Measurements from ENCODE around the gene PLEKHJ1. TPM values are rescaled to one million over a fixed set of nuclear protein-coding genes. Genes with fewer than 3 reads are reported as not detected.

The PLEKHJ1 gene
- total and polyA plus RNA-seq, 4 donors: 64.4 to 76.4 (median 67.3) TPM

DNA sequence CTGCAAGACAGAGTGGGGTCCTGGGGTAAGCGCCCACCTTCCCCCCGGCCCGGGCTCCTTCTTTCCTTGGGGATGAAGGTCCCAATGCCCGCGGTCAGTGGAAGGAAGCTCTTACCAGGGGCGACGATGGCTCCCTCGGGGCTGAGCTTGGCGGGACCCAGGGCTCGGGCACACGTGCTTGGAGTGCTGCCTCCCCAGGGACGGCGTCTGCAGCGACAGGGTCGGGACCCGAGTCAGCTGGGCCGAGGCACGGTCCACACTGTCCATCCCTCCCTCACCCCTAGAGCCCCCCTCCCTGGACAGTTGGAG, 16.6 kb upstream of the PLEKHJ1 start:
- Histone ChIP-seq H3K4me1 (ENCODE audit: control insufficient read depth in 5 of 5, insufficient read depth in 5 of 5, low read length in 5 of 5) (peaks cover 0 to 33% (median 0%) of the 10 kb centered on the region in 5 donors), H3K36me3 (ENCODE audit: control insufficient read depth in 4 of 4, insufficient read depth in 4 of 4, low read length in 4 of 4) (peaks cover 0 to 11% (median 3%) of the 10 kb centered on the region in 4 donors), H3K27me3 (ENCODE audit: control insufficient read depth in 3 of 3, insufficient read depth in 3 of 3, low read length in 2 of 3) (peaks cover 4 to 34% (median 12%) of the 10 kb centered on the region in 3 donors), H3K9me3 (ENCODE audit: control insufficient read depth in 4 of 4, insufficient read depth in 3 of 4, low read length in 3 of 4) (peaks cover 0 to 3% (median 0%) of the 10 kb centered on the region in 4 donors), H3K27ac (ENCODE audit: low read depth in 1 of 2, low read length in 1 of 2) (no peak overlapping the region), H3K9ac (ENCODE audit: insufficient read depth in 1 of 2, low read length in 2 of 2) (no peak overlapping the region), H3K4me3 (no peak overlapping the region)
- ATAC-seq (ENCODE audit: insufficient read depth, low FRiP score) (no peak), DNase-seq (no peak)
- TF ChIP-seq, protein P1, sequence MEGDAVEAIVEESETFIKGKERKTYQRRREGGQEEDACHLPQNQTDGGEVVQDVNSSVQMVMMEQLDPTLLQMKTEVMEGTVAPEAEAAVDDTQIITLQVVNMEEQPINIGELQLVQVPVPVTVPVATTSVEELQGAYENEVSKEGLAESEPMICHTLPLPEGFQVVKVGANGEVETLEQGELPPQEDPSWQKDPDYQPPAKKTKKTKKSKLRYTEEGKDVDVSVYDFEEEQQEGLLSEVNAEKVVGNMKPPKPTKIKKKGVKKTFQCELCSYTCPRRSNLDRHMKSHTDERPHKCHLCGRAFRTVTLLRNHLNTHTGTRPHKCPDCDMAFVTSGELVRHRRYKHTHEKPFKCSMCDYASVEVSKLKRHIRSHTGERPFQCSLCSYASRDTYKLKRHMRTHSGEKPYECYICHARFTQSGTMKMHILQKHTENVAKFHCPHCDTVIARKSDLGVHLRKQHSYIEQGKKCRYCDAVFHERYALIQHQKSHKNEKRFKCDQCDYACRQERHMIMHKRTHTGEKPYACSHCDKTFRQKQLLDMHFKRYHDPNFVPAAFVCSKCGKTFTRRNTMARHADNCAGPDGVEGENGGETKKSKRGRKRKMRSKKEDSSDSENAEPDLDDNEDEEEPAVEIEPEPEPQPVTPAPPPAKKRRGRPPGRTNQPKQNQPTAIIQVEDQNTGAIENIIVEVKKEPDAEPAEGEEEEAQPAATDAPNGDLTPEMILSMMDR (IDR thresholded peaks at IDR 0.05; ENCODE audit: control extremely low read depth, extremely low read depth): no peak
- WGBS, 2 donors: 1 to 3% methylated on average over 15 to 18 of the region's 18 CpGs

DNA sequence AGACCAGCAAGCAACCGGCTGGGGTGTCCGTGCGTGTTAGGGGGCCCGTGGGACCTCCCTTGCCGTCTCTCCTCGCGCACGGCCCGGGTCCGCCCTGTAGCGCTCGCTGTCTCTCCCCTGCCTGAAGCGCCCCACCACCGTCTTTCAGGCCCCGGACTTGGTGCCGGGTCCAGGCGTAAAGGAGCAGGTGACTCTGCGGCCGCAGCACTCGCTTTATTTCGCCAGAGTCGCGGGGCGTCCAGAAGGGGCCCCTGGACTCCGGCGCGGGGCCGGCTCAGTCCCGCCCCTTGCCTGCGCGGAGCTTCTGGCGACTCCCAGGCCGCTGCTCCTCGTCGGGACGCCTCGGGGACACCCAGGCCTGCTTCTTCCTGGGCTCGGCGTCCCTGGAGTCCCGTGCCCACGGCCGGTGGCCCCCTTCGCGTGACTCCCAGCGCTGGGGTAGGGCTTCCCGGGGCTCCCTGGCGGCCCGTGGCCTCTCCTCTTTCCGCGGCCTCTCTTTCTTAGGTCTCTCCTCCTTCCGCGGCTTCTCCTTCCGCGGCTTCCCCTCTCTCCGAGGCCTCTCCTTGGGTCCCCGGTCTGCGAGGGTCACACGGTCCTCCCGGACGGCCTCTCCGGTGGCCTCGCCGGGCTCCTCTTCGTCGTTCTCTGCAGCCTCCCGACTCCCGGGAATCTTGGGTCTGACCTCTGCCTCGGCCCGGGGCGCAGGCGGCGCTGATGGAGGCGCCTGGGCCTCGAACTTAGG, 16.1 kb upstream of the PLEKHJ1 start:
- no peak overlapping the region for H3K27ac ChIP-seq (ENCODE audit: low read depth in 1 of 2, low read length in 1 of 2)
- DNase-seq (no peak), ATAC-seq (ENCODE audit: insufficient read depth, low FRiP score) (no peak)
- H3K4me1 ChIP-seq (ENCODE audit: control insufficient read depth in 5 of 5, insufficient read depth in 5 of 5, low read length in 5 of 5): peaks cover 0 to 33% (median 0%) of the 10 kb centered on the region in 5 donors
- WGBS, 2 donors: 5 to 8% methylated on average over 69 to 74 of the region's 74 CpGs
- peaks cover 0 to 5% (median 0%) of the 10 kb centered on the region in 4 donors for H3K9me3 ChIP-seq (ENCODE audit: control insufficient read depth in 4 of 4, insufficient read depth in 3 of 4, low read length in 3 of 4)
- peaks cover 4 to 34% (median 12%) of the 10 kb centered on the region in 3 donors for H3K27me3 ChIP-seq (ENCODE audit: control insufficient read depth in 3 of 3, insufficient read depth in 3 of 3, low read length in 2 of 3)
- TF ChIP-seq, protein P1 (IDR thresholded peaks at IDR 0.05; ENCODE audit: control extremely low read depth, extremely low read depth): no peak
- no peak overlapping the region for H3K4me3 ChIP-seq
- H3K36me3 ChIP-seq (ENCODE audit: control insufficient read depth in 4 of 4, insufficient read depth in 4 of 4, low read length in 4 of 4): peaks cover 0 to 16% (median 5%) of the 10 kb centered on the region in 4 donors
- H3K9ac ChIP-seq (ENCODE audit: insufficient read depth in 1 of 2, low read length in 2 of 2): no peak overlapping the region

DNA sequence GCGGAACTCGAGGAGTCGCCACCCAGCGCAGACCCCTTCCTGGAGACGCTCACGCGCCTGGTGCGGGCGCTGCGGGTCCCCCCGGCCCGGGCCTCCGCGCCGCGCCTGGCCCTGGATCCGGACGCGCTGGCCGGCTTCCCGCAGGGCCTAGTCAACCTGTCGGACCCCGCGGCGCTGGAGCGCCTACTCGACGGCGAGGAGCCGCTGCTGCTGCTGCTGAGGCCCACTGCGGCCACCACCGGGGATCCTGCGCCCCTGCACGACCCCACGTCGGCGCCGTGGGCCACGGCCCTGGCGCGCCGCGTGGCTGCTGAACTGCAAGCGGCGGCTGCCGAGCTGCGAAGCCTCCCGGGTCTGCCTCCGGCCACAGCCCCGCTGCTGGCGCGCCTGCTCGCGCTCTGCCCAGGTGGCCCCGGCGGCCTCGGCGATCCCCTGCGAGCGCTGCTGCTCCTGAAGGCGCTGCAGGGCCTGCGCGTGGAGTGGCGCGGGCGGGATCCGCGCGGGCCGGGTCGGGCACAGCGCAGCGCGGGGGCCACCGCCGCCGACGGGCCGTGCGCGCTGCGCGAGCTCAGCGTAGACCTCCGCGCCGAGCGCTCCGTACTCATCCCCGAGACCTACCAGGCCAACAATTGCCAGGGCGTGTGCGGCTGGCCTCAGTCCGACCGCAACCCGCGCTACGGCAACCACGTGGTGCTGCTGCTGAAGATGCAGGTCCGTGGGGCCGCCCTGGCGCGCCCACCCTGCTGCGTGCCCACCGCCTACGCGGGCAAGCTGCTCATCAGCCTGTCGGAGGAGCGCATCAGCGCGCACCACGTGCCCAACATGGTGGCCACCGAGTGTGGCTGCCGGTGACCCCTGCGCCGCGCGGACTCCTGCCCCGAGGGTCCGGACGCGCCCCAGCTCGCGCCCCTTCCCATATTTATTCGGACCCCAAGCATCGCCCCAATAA, 15.3 kb upstream of the PLEKHJ1 start:
- peaks cover 0 to 25% (median 12%) of the 10 kb centered on the region in 4 donors for H3K36me3 ChIP-seq (ENCODE audit: control insufficient read depth in 4 of 4, insufficient read depth in 4 of 4, low read length in 4 of 4)
- DNase-seq (no peak), ATAC-seq (ENCODE audit: insufficient read depth, low FRiP score) (no peak)
- 5 to 7% methylated on average over 94 to 125 of the region's 125 CpGs for WGBS, 2 donors
- H3K4me3 ChIP-seq: no peak overlapping the region
- peaks cover 4 to 34% (median 12%) of the 10 kb centered on the region in 3 donors for H3K27me3 ChIP-seq (ENCODE audit: control insufficient read depth in 3 of 3, insufficient read depth in 3 of 3, low read length in 2 of 3)
- H3K9ac ChIP-seq (ENCODE audit: insufficient read depth in 1 of 2, low read length in 2 of 2): no peak overlapping the region
- no peak overlapping the region for H3K27ac ChIP-seq (ENCODE audit: low read depth in 1 of 2, low read length in 1 of 2)
- peaks cover 0 to 6% (median 0%) of the 10 kb centered on the region in 4 donors for H3K9me3 ChIP-seq (ENCODE audit: control insufficient read depth in 4 of 4, insufficient read depth in 3 of 4, low read length in 3 of 4)
- TF ChIP-seq, protein P1 (IDR thresholded peaks at IDR 0.05; ENCODE audit: control extremely low read depth, extremely low read depth): no peak
- peaks cover 0 to 39% (median 0%) of the 10 kb centered on the region in 5 donors for H3K4me1 ChIP-seq (ENCODE audit: control insufficient read depth in 5 of 5, insufficient read depth in 5 of 5, low read length in 5 of 5)
